Natural killer cell (primary cell): ENCODE data around the gene ICA1. TPM values are rescaled to one million over a fixed set of nuclear protein-coding genes. Genes with fewer than 3 reads are reported as not detected.

ENCODE experiments used
- ATAC-seq, 3 donors: fragments of 150-1000 bp in 2 of 3; fragments of 200-7000 bp in 1 of 3; cut with Tn5 transposase; 1 replicate in 1 of 3; 2 replicates in 2 of 3; pipeline ENCODE4 v1.10.0; 2021; ENCODE audit warnings: mild to moderate bottlenecking in 2 of 3, moderate library complexity in 2 of 3
- DNase-seq, 2 donors: peaks; one replicate each; pipeline versions ENCODE4 v3.0.0 to v3.0.0-alpha.2; 2013 to 2021; ENCODE audit warnings: mixed read lengths in 1 of 2
- H3K27ac ChIP-seq: one replicate; pipeline ENCODE4 v1.5.1; 2013; ENCODE audit warnings: mild to moderate bottlenecking, low read length
- H3K27me3 ChIP-seq: one replicate; pipeline ENCODE4 v1.6.1; 2013; ENCODE audit warnings: low read length; ENCODE audit not compliant: control insufficient read depth, insufficient read depth
- H3K36me3 ChIP-seq: one replicate; pipeline ENCODE4 v1.6.1; 2013; ENCODE audit warnings: low read length; ENCODE audit not compliant: control insufficient read depth, insufficient read depth
- H3K4me1 ChIP-seq: one replicate; pipeline ENCODE4 v1.6.1; 2013; ENCODE audit warnings: low read length; ENCODE audit not compliant: control insufficient read depth, insufficient read depth
- H3K4me3 ChIP-seq: one replicate; pipeline ENCODE4 v1.5.1; 2013; ENCODE audit warnings: low read length
- H3K9me3 ChIP-seq: one replicate; pipeline ENCODE4 v1.6.1; 2013; ENCODE audit warnings: low read length; ENCODE audit not compliant: control insufficient read depth, insufficient read depth
- H3K27ac Mint-ChIP-seq, 2 donors: one replicate each; pipeline ENCODE4 v1.8.0; 2022; ENCODE audit warnings: mild to moderate bottlenecking in 2 of 2, mixed read lengths in 2 of 2, moderate library complexity in 1 of 2
- H3K27me3 Mint-ChIP-seq, 2 donors: one replicate each; pipeline ENCODE4 v1.8.0; 2022; ENCODE audit warnings: low read depth in 2 of 2, mixed read lengths in 2 of 2
- H3K36me3 Mint-ChIP-seq: one replicate; pipeline ENCODE4 v1.8.0; 2022; ENCODE audit warnings: mixed read lengths
- H3K4me1 Mint-ChIP-seq, 2 donors: one replicate each; pipeline ENCODE4 v1.8.0; 2022; ENCODE audit warnings: mixed read lengths in 2 of 2
- H3K4me3 Mint-ChIP-seq: one replicate; pipeline ENCODE4 v1.8.0; 2022; ENCODE audit warnings: mild to moderate bottlenecking, moderate library complexity, mixed read lengths
- H3K9me3 Mint-ChIP-seq, 2 donors: one replicate each; pipeline ENCODE4 v1.8.0; 2022; ENCODE audit warnings: mixed read lengths in 2 of 2
- WGBS: methylation state at CpG from one replicate; pipeline ENCODE4 v1.1.7; 2013; ENCODE audit warnings: missing lambda C conversion rate; ENCODE audit not compliant: insufficient coverage; 5-methylcytosine and 5-hydroxymethylcytosine counted together
- intact Hi-C: fragments of 100-400 bp; cut with micrococcal nuclease; formaldehyde crosslinking; loops from one replicate; pipeline ENCODE4 v1.14.2; 2022
- total RNA-seq, 4 donors: library from RNA; stranded (reverse); fragments of 120-200 nt in 1 of 4; gene quantifications; one replicate each; pipeline versions ENCODE4 v1.2.3 to v1.2.4, GENCODE V29; 2013 to 2022
- TF ChIP-seq, protein P1 (sequence below): fragments of 200-600 bp; IDR thresholded peaks from one replicate; pipeline ENCODE4 v1.8.0; 2022; ENCODE audit warnings: antibody characterized with exemption

The ICA1 gene
- total RNA-seq, 3 donors from 2014 or later (not counting 1 experiment from before 2014, with no cell fraction given), result 0.75 to 1.9 (median 1.4) TPM

DNA sequence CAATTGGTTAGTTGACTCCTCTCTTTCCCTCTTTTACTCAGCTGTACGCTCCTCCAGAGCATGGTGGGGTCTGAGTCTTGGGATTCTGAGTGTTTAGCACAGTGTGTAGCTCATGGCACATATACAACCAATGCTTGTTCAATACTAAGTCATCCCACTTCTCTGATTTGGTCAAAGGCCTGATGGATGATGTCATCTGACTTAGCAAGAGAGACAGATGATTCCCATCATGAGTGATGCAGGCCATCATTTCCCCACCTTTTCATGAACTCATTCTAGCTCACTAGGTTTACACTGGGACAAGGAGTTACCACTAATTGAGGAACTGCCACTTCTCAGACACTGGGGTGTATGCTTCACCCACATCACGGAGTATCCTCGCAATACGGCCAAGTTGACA is 3.8 kb downstream of the ICA1 start:
- intact Hi-C loops, result no loop called here

DNA sequence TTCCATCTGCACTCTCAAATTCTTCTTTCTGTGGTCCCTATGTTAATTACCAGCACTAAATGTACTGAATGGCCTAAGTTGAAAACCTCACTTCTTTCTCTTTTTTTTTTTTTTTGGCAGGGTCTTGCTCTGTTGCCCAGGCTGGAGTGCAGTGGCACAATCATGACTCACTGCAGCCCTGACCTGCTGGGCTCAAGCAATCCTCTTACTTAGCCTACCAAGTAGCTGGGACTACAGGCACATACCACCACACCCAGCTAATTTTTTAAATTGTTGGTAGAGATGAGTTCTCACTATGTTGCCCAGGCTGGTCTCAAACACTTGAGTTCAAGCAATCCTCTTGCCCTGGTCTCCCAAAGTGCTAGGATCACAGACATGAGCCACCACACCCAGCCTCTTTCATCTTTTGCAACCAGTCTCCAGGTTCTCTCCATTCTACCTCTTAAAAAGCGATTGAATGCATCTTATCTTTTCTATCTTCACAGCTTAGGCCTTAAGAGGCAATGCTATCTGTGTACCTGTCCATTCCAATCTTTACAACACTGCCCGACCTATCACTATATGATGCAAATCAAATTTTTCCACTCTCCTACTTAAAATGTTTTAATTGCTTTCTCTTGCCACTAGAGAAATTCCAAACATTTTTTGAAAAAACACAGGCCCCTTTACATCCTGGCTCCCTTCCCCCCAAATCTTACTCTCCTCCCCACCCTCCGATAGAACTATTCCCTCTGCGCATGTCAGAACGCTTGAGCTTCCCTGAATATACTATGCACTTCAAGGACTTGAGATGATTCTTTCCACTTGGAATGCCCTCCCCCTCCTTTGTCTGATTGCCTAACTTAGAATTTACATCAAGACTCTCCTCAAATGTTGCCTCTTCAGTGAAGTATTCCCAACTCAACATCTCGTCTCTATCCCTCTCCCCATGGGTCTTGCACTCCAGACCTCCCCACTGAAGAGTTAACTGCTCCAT is 6.0 kb downstream of the ICA1 start:
- Mint-ChIP-seq H3K4me1 (peaks cover 2 to 3% of the 10 kb centered on the region in 2 donors), H3K36me3 (no peaks in the 10 kb centered on the region), H3K9me3 (no peaks in the 10 kb centered on the region), H3K27ac (no peak overlapping the region), H3K4me3 (no peak overlapping the region), H3K27me3 (peaks cover 16 to 25% of the 10 kb centered on the region in 2 donors)
- WGBS, result 93% methylated on average over 6 of the region's 6 CpGs
- Histone ChIP-seq H3K27me3 (peaks cover 15% of the 10 kb centered on the region), H3K4me1 (no peaks in the 10 kb centered on the region), H3K4me3 (no peak overlapping the region), H3K9me3 (no peaks in the 10 kb centered on the region), H3K27ac (no peak overlapping the region), H3K36me3 (no peaks in the 10 kb centered on the region)
- intact Hi-C loops, result no loop called here
- TF ChIP-seq, protein P1, sequence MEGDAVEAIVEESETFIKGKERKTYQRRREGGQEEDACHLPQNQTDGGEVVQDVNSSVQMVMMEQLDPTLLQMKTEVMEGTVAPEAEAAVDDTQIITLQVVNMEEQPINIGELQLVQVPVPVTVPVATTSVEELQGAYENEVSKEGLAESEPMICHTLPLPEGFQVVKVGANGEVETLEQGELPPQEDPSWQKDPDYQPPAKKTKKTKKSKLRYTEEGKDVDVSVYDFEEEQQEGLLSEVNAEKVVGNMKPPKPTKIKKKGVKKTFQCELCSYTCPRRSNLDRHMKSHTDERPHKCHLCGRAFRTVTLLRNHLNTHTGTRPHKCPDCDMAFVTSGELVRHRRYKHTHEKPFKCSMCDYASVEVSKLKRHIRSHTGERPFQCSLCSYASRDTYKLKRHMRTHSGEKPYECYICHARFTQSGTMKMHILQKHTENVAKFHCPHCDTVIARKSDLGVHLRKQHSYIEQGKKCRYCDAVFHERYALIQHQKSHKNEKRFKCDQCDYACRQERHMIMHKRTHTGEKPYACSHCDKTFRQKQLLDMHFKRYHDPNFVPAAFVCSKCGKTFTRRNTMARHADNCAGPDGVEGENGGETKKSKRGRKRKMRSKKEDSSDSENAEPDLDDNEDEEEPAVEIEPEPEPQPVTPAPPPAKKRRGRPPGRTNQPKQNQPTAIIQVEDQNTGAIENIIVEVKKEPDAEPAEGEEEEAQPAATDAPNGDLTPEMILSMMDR, result no peak
- DNase-seq (no peak), ATAC-seq (no peak)

More for the DNA sequence above, 3.8 kb downstream of the ICA1 start:
- Histone ChIP-seq H3K27ac (no peak overlapping the region), H3K36me3 (no peaks in the 10 kb centered on the region), H3K9me3 (no peaks in the 10 kb centered on the region), H3K4me1 (peaks cover 9% of the 10 kb centered on the region), H3K27me3 (peaks cover 24% of the 10 kb centered on the region), H3K4me3 (no peak overlapping the region)
- Mint-ChIP-seq H3K4me1 (peaks cover 4 to 7% of the 10 kb centered on the region in 2 donors), H3K36me3 (no peaks in the 10 kb centered on the region), H3K9me3 (no peaks in the 10 kb centered on the region), H3K4me3 (no peak overlapping the region), H3K27ac (no peak overlapping the region), H3K27me3 (peaks cover 28 to 38% of the 10 kb centered on the region in 2 donors)
- no peak for DNase-seq
- ATAC-seq, result no peak
- TF ChIP-seq, protein P1, result no peak
- 98% methylated on average over 3 of the region's 4 CpGs for WGBS

DNA sequence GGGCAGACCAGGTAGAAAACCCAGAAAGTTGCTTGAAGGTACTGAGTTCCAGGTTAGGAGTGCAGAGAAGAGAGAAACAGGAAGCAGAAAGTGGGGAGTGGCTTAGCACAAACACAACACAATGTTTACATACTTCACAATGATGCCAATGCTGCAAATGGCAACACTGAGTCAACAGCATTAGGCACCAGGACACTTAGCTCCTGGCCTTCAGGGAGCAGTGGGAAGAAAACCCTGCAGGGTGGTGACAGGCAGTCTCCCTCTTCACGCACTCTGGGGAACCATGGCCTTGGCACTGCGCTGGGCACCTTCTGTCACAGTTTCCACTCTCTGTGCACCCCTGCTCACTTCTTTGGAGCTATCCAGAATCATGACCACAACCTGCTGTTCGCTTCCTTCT is 7.3 kb downstream of the ICA1 start:
- TF ChIP-seq, protein P1, result no peak
- DNase-seq, result no peak
- Histone ChIP-seq H3K4me1 (no peaks in the 10 kb centered on the region), H3K27me3 (peaks cover 9% of the 10 kb centered on the region), H3K4me3 (no peak overlapping the region), H3K36me3 (no peaks in the 10 kb centered on the region), H3K27ac (no peak overlapping the region), H3K9me3 (no peaks in the 10 kb centered on the region)
- Mint-ChIP-seq H3K4me1 (no peaks in the 10 kb centered on the region), H3K9me3 (no peaks in the 10 kb centered on the region), H3K4me3 (no peak overlapping the region), H3K36me3 (no peaks in the 10 kb centered on the region), H3K27ac (no peak overlapping the region), H3K27me3 (peaks cover 5 to 17% of the 10 kb centered on the region in 2 donors)
- intact Hi-C loops, result no loop called here
- WGBS, result 94% methylated on average over 3 of the region's 3 CpGs
- peak in 1 of 3 donors; percentile 24 for ATAC-seq
